Endothelial cell of umbilical vein (primary cell): ENCODE data around the gene BMPR2. TPM values are rescaled to one million over a fixed set of nuclear protein-coding genes. Genes with fewer than 3 reads are reported as not detected.

ENCODE experiments used
- Bru-seq: library from RNA; stranded (reverse); fragments of 400-500 nt; gene quantifications from one replicate; lab custom pipeline; 2021; lab: Mats Ljungman, UMichigan
- BruChase-seq, 2 experiments: library from RNA; stranded (reverse); fragments of 400-500 nt; gene quantifications; one replicate each; lab custom pipeline; 2021; lab: Mats Ljungman, UMichigan
- BruUV-seq: library from RNA; stranded (reverse); fragments of 400-500 nt; replicated peaks from 2 replicates; lab custom pipeline; 2021; lab: Mats Ljungman, UMichigan
- CTCF ChIA-PET: fragments of 300-600, 350-600 bp; sonication (Branson Sonifier 250); formaldehyde crosslinking; loops from one replicate; lab custom pipeline; 2021; ENCODE audit warnings: antibody characterized with exemption, inconsistent platforms; lab: Charles Lee
- POLR2A ChIA-PET: fragments of 300-600, 350-600 bp; sonication (Branson Sonifier 250); formaldehyde crosslinking; loops from one replicate; lab custom pipeline; 2021; ENCODE audit warnings: antibody characterized with exemption, inconsistent platforms; lab: Charles Lee
- DNase-seq: peaks from one replicate; pipeline ENCODE4 v3.0.0-alpha.2; 2011; ENCODE audit warnings: low read depth, low spot score
- FAIRE-seq: peaks from 2 replicates; lab custom pipeline; 2011; peaks lifted over from hg19 to GRCh38; lab: Jason Lieb, UNC
- H2AFZ ChIP-seq: 2 replicates; pipeline ENCODE4 v1.6.0; 2012; ENCODE audit warnings: low read depth, low read length, control low read depth, inconsistent platforms
- H3K27ac ChIP-seq: 2 replicates; pipeline ENCODE4 v1.5.1; 2011; ENCODE audit warnings: low read depth, mild to moderate bottlenecking, control low read depth, low read length, moderate library complexity; ENCODE audit not compliant: insufficient read depth
- H3K27me3 ChIP-seq, 2 experiments: 2 replicates each; pipeline versions ENCODE4 v1.6.0 to v1.6.1; 2011; ENCODE audit warnings: low read length in 2 of 2, mixed read lengths in 1 of 2; ENCODE audit not compliant: control insufficient read depth in 2 of 2, insufficient read depth in 2 of 2
- H3K36me3 ChIP-seq, 2 experiments: 2 replicates in 1 of 2; 3 replicates in 1 of 2; pipeline ENCODE4 v1.5.1; 2011; ENCODE audit warnings: low read length in 2 of 2, mild to moderate bottlenecking in 1 of 2, moderate library complexity in 1 of 2; ENCODE audit not compliant: control insufficient read depth in 2 of 2, insufficient read depth in 2 of 2; ENCODE audit errors: extremely low read depth in 1 of 2
- H3K4me1 ChIP-seq: 3 replicates; pipeline ENCODE4 v1.5.1; 2011; ENCODE audit warnings: mild to moderate bottlenecking, low read length; ENCODE audit not compliant: control insufficient read depth, insufficient read depth; ENCODE audit errors: extremely low read depth
- H3K4me2 ChIP-seq: 2 replicates; pipeline ENCODE4 v1.6.1; 2011; ENCODE audit warnings: low read length, control low read depth, mixed read lengths; ENCODE audit not compliant: insufficient read depth
- H3K4me3 ChIP-seq, 3 experiments: fragments of 200-600 bp in 1 of 3; sonication (generic), shearing (Covaris generic) in 1 of 3; replicated peaks in 1 of 3; 2 replicates each; pipeline ENCODE4 v1.5.1; 2011 to 2016; ENCODE audit warnings: control low read depth in 3 of 3, low read length in 3 of 3, mild to moderate bottlenecking in 2 of 3, inconsistent platforms in 1 of 3, low read depth in 1 of 3, moderate library complexity in 1 of 3; ENCODE audit not compliant: insufficient read depth in 1 of 3
- H3K79me2 ChIP-seq: 2 replicates; pipeline ENCODE4 v1.6.0; 2012; ENCODE audit warnings: low read length, inconsistent platforms; ENCODE audit not compliant: control insufficient read depth, insufficient read depth
- H3K9ac ChIP-seq: replicated peaks from 2 replicates; pipeline ENCODE3; 2011; ENCODE audit warnings: low read length, control low read depth; ENCODE audit not compliant: insufficient read depth; ENCODE audit errors: extremely low read depth
- H3K9me1 ChIP-seq: replicated peaks from 3 replicates; pipeline ENCODE4 v1.6.0; 2011; ENCODE audit warnings: mild to moderate bottlenecking, low read length; ENCODE audit not compliant: control insufficient read depth, insufficient read depth; ENCODE audit errors: extremely low read depth
- H3K9me3 ChIP-seq: replicated peaks from 2 replicates; pipeline ENCODE4 v1.5.1; 2012; ENCODE audit warnings: low read length, inconsistent platforms; ENCODE audit not compliant: control insufficient read depth, insufficient read depth
- H4K20me1 ChIP-seq: replicated peaks from 2 replicates; pipeline ENCODE3; 2011; ENCODE audit warnings: mild to moderate bottlenecking, low read length; ENCODE audit not compliant: control insufficient read depth, insufficient read depth; ENCODE audit errors: extremely low read depth
- CTCF ChIP-seq, 2 donors: IDR thresholded peaks; 1 replicate in 1 of 2; 2 replicates in 1 of 2; pipeline ENCODE4 v1.5.1; 2011; ENCODE audit warnings: low read length in 2 of 2, mild to moderate bottlenecking in 2 of 2, moderate library complexity in 2 of 2, control low read depth in 1 of 2, inconsistent platforms in 1 of 2, low read depth in 1 of 2; ENCODE audit not compliant: insufficient read depth in 1 of 2; ENCODE audit errors: extremely low read depth in 1 of 2
- EZH2 ChIP-seq: IDR thresholded peaks from 2 replicates; pipeline ENCODE4 v1.6.1; 2012; ENCODE audit warnings: borderline replicate concordance, low read depth, mild to moderate bottlenecking, moderate library complexity, low read length, inconsistent platforms; ENCODE audit not compliant: severe bottlenecking
- FOS ChIP-seq: IDR thresholded peaks from 2 replicates; pipeline ENCODE4 v1.6.1; 2011; ENCODE audit warnings: mild to moderate bottlenecking, low read length, moderate library complexity, borderline replicate concordance; ENCODE audit not compliant: insufficient read depth
- GATA2 ChIP-seq: IDR thresholded peaks from 2 replicates; pipeline ENCODE4 v1.7.0; 2011; ENCODE audit warnings: low read depth, mild to moderate bottlenecking, moderate library complexity, mixed read lengths, low read length; ENCODE audit not compliant: insufficient read length, insufficient read depth
- JUN ChIP-seq: IDR thresholded peaks from 2 replicates; pipeline ENCODE4 v1.6.1; 2011; ENCODE audit warnings: borderline replicate concordance, low read depth; ENCODE audit not compliant: insufficient read length, insufficient read depth
- MAX ChIP-seq: IDR thresholded peaks from 2 replicates; pipeline ENCODE4 v1.6.1; 2011; ENCODE audit not compliant: insufficient read depth, insufficient read length
- MYC ChIP-seq: IDR thresholded peaks from one replicate; pipeline ENCODE4 v1.6.1; 2011; ENCODE audit warnings: mild to moderate bottlenecking, low read depth, low read length
- POLR2A ChIP-seq: IDR thresholded peaks from 2 replicates; pipeline ENCODE4 v1.6.1; 2012; ENCODE audit warnings: low read depth, mild to moderate bottlenecking, control low read depth, low read length
- POLR2AphosphoS5 ChIP-seq: IDR thresholded peaks from 2 replicates; pipeline ENCODE4 v1.6.1; 2012; ENCODE audit warnings: low read depth, mild to moderate bottlenecking, control low read depth, low read length, moderate library complexity; ENCODE audit not compliant: insufficient read depth
- dilution Hi-C: fragments of 300-500 bp; cut with MboI; formaldehyde crosslinking; loops from one replicate; pipeline ENCODE4 v1.15.0; 2019; ENCODE audit warnings: low sequenced_read_pairs; ENCODE audit not compliant: extremely low pct_ligation_motif_present
- intact Hi-C: fragments of 100-400 bp; cut with micrococcal nuclease; formaldehyde crosslinking; loops from one replicate; pipeline ENCODE4 v1.10.0; 2022
- long read RNA-seq: library from polyadenylated mRNA; stranded (forward); transcript quantifications from one replicate; pipeline ENCODE4 v2.0.0, GENCODE V29; 2021
- polyA minus RNA-seq, 3 experiments: library from RNA; depleted of rRNA, polyadenylated mRNA; stranded (reverse); fragments of >200 nt; gene quantifications; 1 replicate in 1 of 3; 2 replicates in 2 of 3; pipeline ENCODE4 v1.2.3, GENCODE V29; 2011
- polyA plus RNA-seq, 4 experiments: library from polyadenylated mRNA; depleted of rRNA in 3 of 4; stranded (reverse) in 3 of 4; unstranded in 1 of 4; fragments of >200 nt; gene quantifications; 2 replicates each; pipeline versions ENCODE4 v1.2.1 to v1.2.3, GENCODE V29; 2011 to 2012; ENCODE audit warnings: missing spikeins in 1 of 4
- total RNA-seq: library from RNA; stranded (reverse); gene quantifications from 2 replicates; pipeline ENCODE4 v1.2.3, GENCODE V29; 2021

BMPR2 gene
- total RNA-seq (113 and 115 TPM in 2 replicates), polyA plus RNA-seq (31.2 and 35.8 TPM in 2 replicates), polyA minus RNA-seq (239 and 247 TPM in 2 replicates), Bru-seq, nascent RNA (percentile 94 among the genes with signal in this experiment), BruChase-seq, experiment 1, labeled RNA remaining after a 6-hour chase (percentile 97 among the genes with signal in this experiment), BruChase-seq, experiment 2, labeled RNA remaining after a 2-hour chase (percentile 95 among the genes with signal in this experiment)
- 43.2 and 46.3 TPM in 2 replicates for polyA plus RNA-seq (2011; cell fraction: cytosol; rRNA removed)
- 39.1 and 50.3 TPM in 2 replicates for polyA plus RNA-seq (2011; cell fraction: nucleus; rRNA removed)
- 63.0 and 74.6 TPM in 2 replicates for polyA plus RNA-seq (2012)
- 11.8 TPM for polyA minus RNA-seq (2011; cell fraction: cytosol; rRNA and poly(A)+ RNA removed)
- 104 and 181 TPM in 2 replicates for polyA minus RNA-seq (2011; cell fraction: nucleus; rRNA and poly(A)+ RNA removed)
- long read RNA-seq, full-length matches to known transcripts: 20 of 67 reads
- long read RNA-seq, partial matches to known transcripts: 12 of 67 reads
- long read RNA-seq, other reads (novel, unspliced or antisense): 35 of 67 reads

GRCh38 chr2:202375609-202376408, at the start of gene BMPR2:
BMPR2 (plus strand) TSS chr2:202376327; CDS start chr2:202377475, 1,148 bp downstream.
- TSS peak; percentile 82 for BruUV-seq
- dilution Hi-C loops: no loop called here

More at GRCh38 chr2:202375609-202376408, at the start of gene BMPR2:
- Histone ChIP-seq H3K9me1 (no peaks in the 10 kb centered on the region), H3K27ac (peak within 1 kb of the TSS; percentile 99), H2AFZ (peak within 1 kb of the TSS; percentile 34), H3K27me3 (no peaks in the 10 kb centered on the region), H3K4me1 (peaks cover 18% of the 10 kb centered on the region), H3K36me3 (no peaks in the 10 kb centered on the region), H3K4me2 (peak within 1 kb of the TSS; percentile 93), H3K9me3 (no peaks in the 10 kb centered on the region), H3K4me3 (peak within 1 kb of the TSS; percentile 95 to 99 (median 97)), H3K79me2 (peaks cover 44% of the 10 kb centered on the region), H3K9ac (peak within 1 kb of the TSS; percentile 98), H4K20me1 (peaks cover 9% of the 10 kb centered on the region)
- FAIRE-seq (peak; percentile 92), DNase-seq (peak; percentile 94)
- CTCF ChIA-PET: interaction anchor here (0.6 to 4.4 kb wide), 6 partner anchors 32 to 98 kb away, joined by 3 to 26 read pairs (median 4); no protein-coding TSS in a partner anchor
- TF ChIP-seq GATA2 (peak; percentile 39), POLR2AphosphoS5 (peak; percentile 98), CTCF (IDR thresholded peaks at IDR 0.05; ENCODE audit: extremely low read depth in 1 of 2, insufficient read depth in 1 of 2, low read depth in 1 of 2, low read length in 2 of 2) (no peak), MAX (no peak), JUN (no peak), POLR2A (peak; percentile 97), EZH2 (no peak), MYC (no peak), FOS (peak; percentile 47)
- intact Hi-C loops: loop anchor here (1.0 to 5.0 kb wide), 9 partner anchors 32 to 156 kb away; no protein-coding TSS in a partner anchor
- POLR2A ChIA-PET: interaction anchor here (0.6 kb wide), 1 partner anchor 9 kb away, joined by 3 read pairs; no protein-coding TSS in a partner anchor
